Measurements from ENCODE around the gene EEF1A1.

DNA sequence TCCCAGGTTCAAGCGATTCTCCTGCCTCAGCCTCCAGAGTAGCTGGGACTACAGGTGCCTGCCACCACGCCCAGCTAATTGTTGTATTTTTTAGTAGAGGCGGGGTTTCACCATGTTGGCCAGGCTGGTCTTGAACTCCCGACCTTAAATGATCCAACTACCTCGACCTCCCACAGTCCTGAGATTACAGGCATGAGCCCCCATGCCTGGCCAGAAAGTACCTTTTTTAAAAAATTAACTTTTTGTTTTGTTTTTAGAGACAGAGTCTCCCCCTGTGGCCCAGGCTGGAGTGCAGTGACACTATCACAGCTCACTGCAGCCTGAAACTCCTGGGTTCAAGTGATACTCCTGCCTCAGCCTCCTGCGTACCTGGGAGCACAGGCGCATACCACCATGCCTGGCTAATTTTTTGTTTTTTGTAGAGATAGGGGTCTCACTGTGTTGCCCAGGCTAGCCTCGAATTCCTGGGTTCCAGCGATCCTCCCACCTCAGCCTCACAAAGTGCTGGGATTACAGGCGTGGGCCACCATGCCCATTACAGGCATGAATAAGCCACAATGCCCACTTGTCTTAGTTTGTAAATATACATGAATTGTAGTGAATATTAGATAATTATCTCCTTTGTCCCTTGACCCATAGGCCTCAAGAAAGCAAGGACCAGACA is 17.4 kb upstream of the EEF1A1 start:
- TF ChIP-seq, protein P1, sequence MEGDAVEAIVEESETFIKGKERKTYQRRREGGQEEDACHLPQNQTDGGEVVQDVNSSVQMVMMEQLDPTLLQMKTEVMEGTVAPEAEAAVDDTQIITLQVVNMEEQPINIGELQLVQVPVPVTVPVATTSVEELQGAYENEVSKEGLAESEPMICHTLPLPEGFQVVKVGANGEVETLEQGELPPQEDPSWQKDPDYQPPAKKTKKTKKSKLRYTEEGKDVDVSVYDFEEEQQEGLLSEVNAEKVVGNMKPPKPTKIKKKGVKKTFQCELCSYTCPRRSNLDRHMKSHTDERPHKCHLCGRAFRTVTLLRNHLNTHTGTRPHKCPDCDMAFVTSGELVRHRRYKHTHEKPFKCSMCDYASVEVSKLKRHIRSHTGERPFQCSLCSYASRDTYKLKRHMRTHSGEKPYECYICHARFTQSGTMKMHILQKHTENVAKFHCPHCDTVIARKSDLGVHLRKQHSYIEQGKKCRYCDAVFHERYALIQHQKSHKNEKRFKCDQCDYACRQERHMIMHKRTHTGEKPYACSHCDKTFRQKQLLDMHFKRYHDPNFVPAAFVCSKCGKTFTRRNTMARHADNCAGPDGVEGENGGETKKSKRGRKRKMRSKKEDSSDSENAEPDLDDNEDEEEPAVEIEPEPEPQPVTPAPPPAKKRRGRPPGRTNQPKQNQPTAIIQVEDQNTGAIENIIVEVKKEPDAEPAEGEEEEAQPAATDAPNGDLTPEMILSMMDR (IDR thresholded peaks at IDR 0.05) = no peak
- no peak for TF ChIP-seq POLR2A (IDR thresholded peaks at IDR 0.05)

All from ovary (tissue), 3 donors.